Karpas-422 (cell line): Measurements from ENCODE around the gene GABRR3. TPM values are rescaled to one million over a fixed set of nuclear protein-coding genes. Genes with fewer than 3 reads are reported as not detected.

ENCODE experiments used
- DNase-seq: peaks from one replicate; pipeline ENCODE4 v3.0.0-alpha.2; 2015
- H2AFZ ChIP-seq: fragments of 200-600 bp; sonication (generic); 2 replicates; pipeline ENCODE4 v1.6.1; 2014; ENCODE audit warnings: antibody characterized with exemption, low read length, mixed read lengths
- H3K27ac ChIP-seq: fragments of 200-600 bp; sonication (generic); 2 replicates; pipeline ENCODE4 v1.5.1; 2014; ENCODE audit warnings: mild to moderate bottlenecking, low read length, moderate library complexity
- H3K27me3 ChIP-seq: fragments of 200-600 bp; sonication (generic); 2 replicates; pipeline ENCODE4 v1.6.1; 2014; ENCODE audit warnings: low read length, mixed read lengths
- H3K36me3 ChIP-seq: fragments of 200-600 bp; sonication (generic); 2 replicates; pipeline ENCODE4 v1.6.1; 2014; ENCODE audit warnings: low read length, mixed read lengths; ENCODE audit not compliant: insufficient read depth
- H3K4me1 ChIP-seq: fragments of 200-600 bp; sonication (generic); 2 replicates; pipeline ENCODE4 v1.6.1; 2014; ENCODE audit warnings: mild to moderate bottlenecking, low read length, mixed read lengths
- H3K4me2 ChIP-seq: fragments of 200-600 bp; sonication (generic); 2 replicates; pipeline ENCODE4 v1.6.1; 2014; ENCODE audit warnings: low read length, low read depth, mild to moderate bottlenecking; ENCODE audit not compliant: poor library complexity, severe bottlenecking
- H3K4me3 ChIP-seq: fragments of 200-600 bp; sonication (generic); 2 replicates; pipeline ENCODE4 v1.5.1; 2014; ENCODE audit warnings: mild to moderate bottlenecking, antibody characterized with exemption, low read length, mixed read lengths
- H3K79me2 ChIP-seq: fragments of 200-600 bp; sonication (generic); 2 replicates; pipeline ENCODE4 v1.6.1; 2014; ENCODE audit warnings: mild to moderate bottlenecking, low read length, mixed read lengths
- H3K9ac ChIP-seq: fragments of 200-600 bp; sonication (generic); 2 replicates; pipeline ENCODE4 v1.6.0; 2014; ENCODE audit warnings: low read length
- H3K9me2 ChIP-seq: fragments of 200-600 bp; sonication (generic), shearing (Covaris generic); replicated peaks from 2 replicates; pipeline ENCODE4 v1.6.0; 2014; ENCODE audit warnings: mild to moderate bottlenecking, low read length, moderate library complexity; ENCODE audit not compliant: insufficient read depth
- H3K9me3 ChIP-seq: fragments of 300-700, 200-600 bp; sonication (generic); 2 replicates; pipeline ENCODE4 v1.6.1; 2014; ENCODE audit warnings: low read length, mixed read lengths
- H4K20me1 ChIP-seq: fragments of 200-600 bp; sonication (generic); 2 replicates; pipeline ENCODE4 v1.6.1; 2014; ENCODE audit warnings: mild to moderate bottlenecking, antibody characterized with exemption, low read length, low read depth; ENCODE audit not compliant: insufficient read depth
- total RNA-seq: library from RNA; depleted of rRNA; stranded (reverse); fragments of >200 nt; shearing (Covaris generic); gene quantifications from 2 replicates; pipeline ENCODE4 v1.2.3, GENCODE V29; 2014; ENCODE audit warnings: low replicate concordance

GABRR3 gene
- total RNA-seq, 1 experiment from 2014 or later: not detected

- Histone ChIP-seq H2AFZ (no peak overlapping the region), H4K20me1 (no peaks in the 10 kb centered on the region), H3K36me3 (no peaks in the 10 kb centered on the region), H3K9ac (no peak overlapping the region), H3K27me3 (no peaks in the 10 kb centered on the region), H3K9me2 (no peaks in the 10 kb centered on the region), H3K79me2 (peaks cover 14% of the 10 kb centered on the region), H3K27ac (no peak overlapping the region), H3K4me3 (no peak overlapping the region), H3K4me2 (no peak overlapping the region), H3K9me3 (no peaks in the 10 kb centered on the region), H3K4me1 (peaks cover 9% of the 10 kb centered on the region)
- peak; percentile 48 for DNase-seq
These were observed 59.6 kb downstream of the GABRR3 start for GRCh38 chr3:97975466-97975865.

- peaks cover 14% of the 10 kb centered on the region for H3K4me1 ChIP-seq
These were observed 60.1 kb downstream of the GABRR3 start for GRCh38 chr3:97974996-97975395.

GRCh38 chr3:97972976-97973375, 62.1 kb downstream of the GABRR3 start:
- Histone ChIP-seq H3K27ac (no peak overlapping the region), H2AFZ (no peak overlapping the region)

More at GRCh38 chr3:97974996-97975395, 60.1 kb downstream of the GABRR3 start:
- Histone ChIP-seq H3K27me3 (no peaks in the 10 kb centered on the region), H3K36me3 (no peaks in the 10 kb centered on the region), H3K9ac (no peak overlapping the region), H3K4me3 (no peak overlapping the region), H4K20me1 (no peaks in the 10 kb centered on the region), H3K79me2 (peaks cover 19% of the 10 kb centered on the region), H2AFZ (no peak overlapping the region), H3K27ac (no peak overlapping the region), H3K9me3 (no peaks in the 10 kb centered on the region), H3K4me2 (no peak overlapping the region), H3K9me2 (no peaks in the 10 kb centered on the region)
- DNase-seq: no peak

GRCh38 chr3:97971679-97972567, 63.2 kb downstream of the GABRR3 start, which contains the start of gene RIOX2:
Gene RIOX2, minus strand, starts transcription at chr3:97972431. Its CDS starts 4,838 bp downstream, at chr3:97967593.
- Histone ChIP-seq H3K27ac (peak within 1 kb of the TSS; percentile 77), H3K36me3 (peaks cover 3% of the 10 kb centered on the region), H4K20me1 (peaks cover 3% of the 10 kb centered on the region; the same call in 1 of the 2 replicates), H3K9ac (peak within 1 kb of the TSS; percentile 72), H3K9me2 (no peaks in the 10 kb centered on the region), H3K79me2 (peaks cover 50% of the 10 kb centered on the region), H3K4me2 (peak within 1 kb of the TSS; percentile 96), H2AFZ (no peak within 1 kb of the TSS; the same call in 1 of the 2 replicates), H3K27me3 (no peaks in the 10 kb centered on the region), H3K4me1 (peaks cover 26% of the 10 kb centered on the region), H3K4me3 (peak within 1 kb of the TSS; percentile 71), H3K9me3 (no peaks in the 10 kb centered on the region)
- peak; percentile 92 for DNase-seq

More at GRCh38 chr3:97972976-97973375, 62.1 kb downstream of the GABRR3 start:
- peak overlapping the region; percentile 96 for H3K4me2 ChIP-seq
- peak overlapping the region; percentile 71; the same call in 1 of the 2 replicates for H3K4me3 ChIP-seq
- H3K9me2 ChIP-seq: no peaks in the 10 kb centered on the region
- peaks cover 23% of the 10 kb centered on the region for H3K4me1 ChIP-seq
- H3K9ac ChIP-seq: peak overlapping the region; percentile 72
- H3K79me2 ChIP-seq: peaks cover 39% of the 10 kb centered on the region
- no peaks in the 10 kb centered on the region for H4K20me1 ChIP-seq
- no peaks in the 10 kb centered on the region for H3K27me3 ChIP-seq
- no peak for DNase-seq
- no peaks in the 10 kb centered on the region for H3K9me3 ChIP-seq
- H3K36me3 ChIP-seq: no peaks in the 10 kb centered on the region

GRCh38 chr3:97970956-97971620, 64.0 kb downstream of the GABRR3 start:
- Histone ChIP-seq H3K4me3 (peak overlapping the region; percentile 71), H3K27ac (peak overlapping the region; percentile 77), H3K79me2 (peaks cover 58% of the 10 kb centered on the region), H3K9me2 (no peaks in the 10 kb centered on the region), H2AFZ (no peak overlapping the region; the same call in 1 of the 2 replicates), H3K4me1 (peaks cover 32% of the 10 kb centered on the region), H3K9me3 (no peaks in the 10 kb centered on the region), H3K4me2 (peak overlapping the region; percentile 96), H3K36me3 (peaks cover 10% of the 10 kb centered on the region), H4K20me1 (peaks cover 3% of the 10 kb centered on the region; the same call in 1 of the 2 replicates), H3K27me3 (no peaks in the 10 kb centered on the region), H3K9ac (peak overlapping the region; percentile 72)
- peak; percentile 79 for DNase-seq

- Histone ChIP-seq H3K4me2 (peak overlapping the region; percentile 96), H2AFZ (no peak overlapping the region), H3K27me3 (no peaks in the 10 kb centered on the region), H3K36me3 (peaks cover 16% of the 10 kb centered on the region), H4K20me1 (peaks cover 3% of the 10 kb centered on the region; the same call in 1 of the 2 replicates), H3K9ac (peak overlapping the region; percentile 72), H3K9me2 (no peaks in the 10 kb centered on the region), H3K27ac (peak overlapping the region; percentile 77), H3K79me2 (peaks cover 67% of the 10 kb centered on the region), H3K4me1 (peaks cover 32% of the 10 kb centered on the region), H3K9me3 (no peaks in the 10 kb centered on the region), H3K4me3 (peak overlapping the region; percentile 71)
- no peak for DNase-seq
These were observed 65.0 kb downstream of the GABRR3 start for GRCh38 chr3:97970156-97970555.

GRCh38 chr3:97969541-97969940, 65.6 kb downstream of the GABRR3 start:
- no peaks in the 10 kb centered on the region for H3K9me3 ChIP-seq
- H3K9ac ChIP-seq: 0 out of 2 replicates have a peak overlapping the region, but pooled peaks have one; percentile 72
- no peak overlapping the region for H2AFZ ChIP-seq
- no peak overlapping the region for H3K4me3 ChIP-seq
- no peaks in the 10 kb centered on the region for H3K9me2 ChIP-seq
- peaks cover 73% of the 10 kb centered on the region for H3K79me2 ChIP-seq
- no peak for DNase-seq
- H3K27ac ChIP-seq: no peak overlapping the region
- H3K36me3 ChIP-seq: peaks cover 20% of the 10 kb centered on the region
- H3K4me2 ChIP-seq: peak overlapping the region; percentile 96
- no peaks in the 10 kb centered on the region for H3K27me3 ChIP-seq
- peaks cover 32% of the 10 kb centered on the region for H3K4me1 ChIP-seq
- H4K20me1 ChIP-seq: peaks cover 3% of the 10 kb centered on the region; the same call in 1 of the 2 replicates

GRCh38 chr3:97968376-97968775, 66.7 kb downstream of the GABRR3 start:
- H3K36me3 ChIP-seq: peaks cover 26% of the 10 kb centered on the region
- H3K9me3 ChIP-seq: no peaks in the 10 kb centered on the region
- H3K27ac ChIP-seq: no peak overlapping the region
- no peak for DNase-seq
- peaks cover 84% of the 10 kb centered on the region for H3K79me2 ChIP-seq
- no peak overlapping the region for H2AFZ ChIP-seq
- no peaks in the 10 kb centered on the region for H3K27me3 ChIP-seq
- no peak overlapping the region for H3K9ac ChIP-seq
- H3K4me2 ChIP-seq: no peak overlapping the region
- H3K9me2 ChIP-seq: no peaks in the 10 kb centered on the region
- H3K4me3 ChIP-seq: no peak overlapping the region
- peaks cover 3% of the 10 kb centered on the region; the same call in 1 of the 2 replicates for H4K20me1 ChIP-seq
- peaks cover 32% of the 10 kb centered on the region for H3K4me1 ChIP-seq
